GM12878 (cell line): ENCODE measurements around the gene WIPF1. TPM values are rescaled to one million over a fixed set of nuclear protein-coding genes. Genes with fewer than 3 reads are reported as not detected.

Experiments
- ATAC-seq: fragments of 200-7000 bp; cut with Tn5 transposase; 3 replicates; pipeline ENCODE4 v1.9.1; 2020; ENCODE audit warnings: mild to moderate bottlenecking, moderate library complexity
- BruUV-seq: library from RNA; stranded (reverse); fragments of 400-500 nt; replicated peaks from 2 replicates; lab custom pipeline; 2021; lab: Mats Ljungman, UMichigan
- CTCF ChIA-PET: fragments of 300-600 bp; sonication (Branson Sonifier 250); formaldehyde crosslinking; extraction: SDS; loops from one replicate; lab custom pipeline; 2021; ENCODE audit warnings: inconsistent platforms; lab: Yijun Ruan, JAX
- POLR2A ChIA-PET: fragments of 350-600 bp; formaldehyde crosslinking; extraction: SDS; loops from one replicate; lab custom pipeline; 2021; ENCODE audit warnings: inconsistent platforms; lab: Charles Lee
- RAD21 ChIA-PET: fragments of 300-600 bp; sonication (Branson Sonifier 250); formaldehyde crosslinking; loops from one replicate; lab custom pipeline; 2023; ENCODE audit warnings: antibody characterized with exemption; ENCODE audit not compliant: unreplicated experiment; lab: Charles Lee
- SMC1A ChIA-PET: fragments of 300-600 bp; sonication (Branson Sonifier 250); formaldehyde crosslinking; loops from one replicate; lab custom pipeline; 2023; ENCODE audit not compliant: unreplicated experiment, uncharacterized antibody; lab: Charles Lee
- DNase-seq: peaks from one replicate; pipeline ENCODE4 v3.0.0-alpha.2; 2011; ENCODE audit warnings: low read depth, low spot score
- FAIRE-seq: peaks from 3 replicates; lab custom pipeline; 2011; peaks lifted over from hg19 to GRCh38; lab: Jason Lieb, UNC
- H2AFZ ChIP-seq: 2 replicates; pipeline ENCODE4 v1.6.0; 2011; ENCODE audit warnings: low read depth, low read length, control low read depth; ENCODE audit not compliant: control insufficient read depth
- H3K27ac ChIP-seq: 2 replicates; pipeline ENCODE4 v1.5.1; 2011; ENCODE audit warnings: control low read depth; ENCODE audit not compliant: control insufficient read depth, insufficient read depth
- H3K27me3 ChIP-seq, 2 experiments: replicated peaks in 1 of 2; 2 replicates each; pipeline versions ENCODE4 v1.6.0 to v1.6.1; 2011; ENCODE audit warnings: low read length in 1 of 2; ENCODE audit not compliant: control insufficient read depth in 2 of 2, insufficient read depth in 2 of 2
- H3K36me3 ChIP-seq, 2 experiments: 2 replicates each; pipeline ENCODE4 v1.5.1; 2011; ENCODE audit warnings: low read length in 1 of 2; ENCODE audit not compliant: control insufficient read depth in 2 of 2, insufficient read depth in 2 of 2
- H3K4me1 ChIP-seq: 2 replicates; pipeline ENCODE4 v1.6.1; 2011; ENCODE audit warnings: mild to moderate bottlenecking, low read length, moderate library complexity, mixed read lengths; ENCODE audit not compliant: control insufficient read depth, insufficient read depth
- H3K4me2 ChIP-seq: 2 replicates; pipeline ENCODE4 v1.6.0; 2011; ENCODE audit warnings: control low read depth; ENCODE audit not compliant: control insufficient read depth, insufficient read depth
- H3K4me3 ChIP-seq: fragments of 200-600 bp; sonication (generic); 2 replicates; pipeline ENCODE4 v1.5.1; 2016
- H3K79me2 ChIP-seq: 2 replicates; pipeline ENCODE4 v1.6.0; 2011; ENCODE audit warnings: low read length; ENCODE audit not compliant: control insufficient read depth, insufficient read depth
- H3K9ac ChIP-seq: 2 replicates; pipeline ENCODE4 v1.8.0; 2011; ENCODE audit warnings: low read length, control low read depth, mixed read lengths; ENCODE audit not compliant: control insufficient read depth, insufficient read depth
- H3K9me3 ChIP-seq: replicated peaks from 3 replicates; pipeline ENCODE4 v1.5.1; 2011; ENCODE audit warnings: mild to moderate bottlenecking, low read length; ENCODE audit not compliant: control insufficient read depth, insufficient read depth
- H4K20me1 ChIP-seq: 2 replicates; pipeline ENCODE4 v1.6.0; 2011; ENCODE audit not compliant: control insufficient read depth, insufficient read depth
- EGR1 ChIP-seq, 2 experiments: IDR thresholded peaks; 1 replicate in 1 of 2; 2 replicates in 1 of 2; pipeline ENCODE4 v1.6.1; 2011 to 2012; ENCODE audit warnings: low read depth in 2 of 2, low read length in 2 of 2, borderline replicate concordance in 1 of 2, mild to moderate bottlenecking in 1 of 2, moderate library complexity in 1 of 2
- ETV6 ChIP-seq, 2 experiments: fragments of 450-650 bp in 1 of 2; IDR thresholded peaks in 1 of 2; conservative IDR thresholded peaks in 1 of 2; 2 replicates each; pipeline ENCODE4 v1.6.1; 2014; ENCODE audit warnings: antibody characterized with exemption in 1 of 2, borderline replicate concordance in 1 of 2, low read depth in 1 of 2, mild to moderate bottlenecking in 1 of 2, moderate library complexity in 1 of 2
- FOXM1 ChIP-seq: IDR thresholded peaks from 2 replicates; pipeline ENCODE4 v1.6.1; 2012; ENCODE audit warnings: low read depth, mild to moderate bottlenecking, inconsistent platforms, low read length, moderate library complexity
- HDAC6 ChIP-seq: fragments of 200-600 bp; sonication (generic); IDR thresholded peaks from one replicate; pipeline ENCODE4 v1.8.0; 2017; ENCODE audit warnings: antibody characterized with exemption; ENCODE audit not compliant: unreplicated experiment
- IRF4 ChIP-seq: IDR thresholded peaks from 2 replicates; pipeline ENCODE4 v1.6.1; 2011; ENCODE audit warnings: low read depth, low read length
- MTA2 ChIP-seq: fragments of 450-650 bp; IDR thresholded peaks from 2 replicates; pipeline ENCODE4 v1.6.1; 2016; ENCODE audit warnings: low read depth, mild to moderate bottlenecking, moderate library complexity
- SMAD1 ChIP-seq: fragments of 450-650 bp; IDR thresholded peaks from 2 replicates; pipeline ENCODE4 v1.6.1; 2018; ENCODE audit warnings: mild to moderate bottlenecking, low read depth; ENCODE audit not compliant: partially characterized antibody
- ZBED1 ChIP-seq: IDR thresholded peaks from 2 replicates; pipeline ENCODE4 v1.6.1; 2016; ENCODE audit warnings: borderline replicate concordance
- ZNF217 ChIP-seq: fragments of 450-650 bp; IDR thresholded peaks from 2 replicates; pipeline ENCODE4 v1.6.1; 2017; ENCODE audit warnings: antibody characterized with exemption, mild to moderate bottlenecking
- ZNF24 ChIP-seq: fragments of 450-650 bp; IDR thresholded peaks from 2 replicates; pipeline ENCODE4 v1.6.1; 2017; ENCODE audit warnings: antibody characterized with exemption, mild to moderate bottlenecking
- whole genome bisulfite sequencing: methylation state at CpG from one replicate; pipeline ENCODE4 v1.1.6; 2016; ENCODE audit warnings: low lambda C conversion rate; ENCODE audit not compliant: insufficient replicate concordance, insufficient coverage; ENCODE audit errors: missing lambda C conversion rate; 5-methylcytosine and 5-hydroxymethylcytosine counted together
- in situ Hi-C: fragments of 300-500 bp; cut with MboI; formaldehyde crosslinking; loops from 9 replicates; pipeline ENCODE4 v1.14.3; 2018; ENCODE audit warnings: mixed read lengths
- intact Hi-C: fragments of 100-400 bp; cut with micrococcal nuclease; formaldehyde crosslinking; loops from one replicate; pipeline ENCODE4 v1.14.2; 2022; ENCODE audit not compliant: unreplicated experiment
- polyA plus RNA-seq, 11 experiments: library from polyadenylated mRNA; depleted of rRNA in 4 of 11; unstranded in 6 of 11; stranded (reverse) in 5 of 11; fragments of >200 nt; fragmentation: Nextera tagmentation in 4 of 11; fragmentation: Illumina TruSeq in 1 of 11; extraction: Ambion mirVana in 4 of 11; extraction: Trizol in 1 of 11; gene quantifications; 1 replicate in 1 of 11; 2 replicates in 10 of 11; pipeline versions ENCODE4 v1.2.1 to v1.2.3, GENCODE V29; 2011 to 2016; ENCODE audit warnings: inconsistent platforms in 2 of 11, missing spikeins in 2 of 11, low read depth in 1 of 11
- total RNA-seq, 4 experiments: library from RNA; depleted of rRNA in 3 of 4; stranded (reverse); fragments of >200 nt in 3 of 4; fragmentation: Illumina TruSeq in 1 of 4; extraction: Trizol in 1 of 4; gene quantifications; 2 replicates each; pipeline versions ENCODE4 v1.2.1 to v1.2.3, GENCODE V29; 2013 to 2021
- TF ChIP-seq, protein P1 (sequence below): IDR thresholded peaks from 2 replicates; pipeline ENCODE4 v1.6.1; 2012; ENCODE audit warnings: low read depth, low read length, improper control_type of control experiment

The WIPF1 gene
- total and polyA plus RNA-seq, 10 of the 15 experiments (the other 5 are each of a cell fraction or from before 2014, with no cell fraction given): 23.1 to 188 (median 68.9) TPM

DNA sequence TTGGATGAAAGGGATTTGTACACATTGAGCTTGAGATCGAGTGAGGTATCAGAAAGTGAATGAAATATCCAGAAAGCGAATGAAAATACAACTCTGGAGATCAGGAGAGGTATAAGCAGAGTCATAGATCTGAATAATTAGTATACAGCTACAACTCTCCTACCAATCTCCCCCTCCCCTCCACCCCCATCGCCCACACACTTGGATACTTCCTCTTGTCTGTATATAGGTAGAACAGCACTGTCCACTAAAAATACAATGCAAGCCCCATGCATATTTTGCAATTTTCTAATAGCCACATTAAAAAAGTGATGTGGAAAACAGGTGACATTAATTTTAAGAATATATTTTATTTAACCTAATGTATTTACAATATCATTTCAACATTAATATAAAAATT, 23.7 kb upstream of the WIPF1 start:
- SMC1A ChIA-PET: interaction anchor here (0.6 to 31.8 kb wide), 6 partner anchors 9 to 62 kb away, joined by 3 to 512 read pairs (median 4); partner anchors contain the start of gene WIPF1

DNA sequence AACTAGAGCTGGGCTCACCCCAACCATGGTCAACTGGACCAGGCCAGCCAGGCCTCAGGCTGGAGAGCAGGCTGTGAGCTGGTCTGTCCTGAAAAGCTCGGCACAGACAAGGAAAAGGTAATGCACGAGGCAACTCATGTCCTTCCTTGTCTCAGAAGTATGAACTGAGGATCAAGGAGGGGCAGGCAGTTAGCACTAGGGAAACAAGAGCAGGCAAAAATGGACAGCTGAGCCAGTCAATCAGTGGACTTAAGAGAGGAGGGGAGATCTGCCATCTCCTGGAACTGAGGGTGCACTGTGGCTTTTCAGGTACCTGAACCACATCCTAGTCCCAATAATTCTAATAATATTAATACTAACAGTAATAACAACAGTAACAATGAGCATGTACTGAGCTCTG, 20.6 kb upstream of the WIPF1 start:
- DNase-seq: no peak
- no peaks in the 10 kb centered on the region for H3K9me3 ChIP-seq
- FAIRE-seq: no peak
- SMC1A ChIA-PET: interaction anchor here (0.8 to 31.8 kb wide), 3 partner anchors 12 to 68 kb away, joined by 3 to 512 read pairs (median 457); partner anchors contain the start of gene WIPF1
- no peak overlapping the region for H3K9ac ChIP-seq
- CTCF ChIA-PET: interaction anchor here (0.7 to 31.2 kb wide), 5 partner anchors 12 to 66 kb away, joined by 3 to 534 read pairs (median 5); no protein-coding TSS in a partner anchor
- intact Hi-C loops: no loop called here
- H4K20me1 ChIP-seq: no peaks in the 10 kb centered on the region
- H3K79me2 ChIP-seq: no peaks in the 10 kb centered on the region; the same call in none of the 2 replicates
- POLR2A ChIA-PET: interaction anchor here (0.6 to 1.3 kb wide), 4 partner anchors 12 to 223 kb away, joined by 3 to 11 read pairs (median 6); partner anchors contain the start of gene SCRN3
- no peak; the same call in 2 of the 3 replicates for ATAC-seq
- H3K36me3 ChIP-seq: no peaks in the 10 kb centered on the region; a peak in 1 of 4 replicates
- WGBS: 98% methylated on average over 2 of the region's 2 CpGs
- no peaks in the 10 kb centered on the region for H3K27me3 ChIP-seq
- H3K4me2 ChIP-seq: peak overlapping the region; percentile 41; the same call in 1 of the 2 replicates
- H2AFZ ChIP-seq: no peak overlapping the region
- peaks cover 23% of the 10 kb centered on the region for H3K4me1 ChIP-seq
- H3K4me3 ChIP-seq: no peak overlapping the region
- no TSS peak for BruUV-seq
- no peak overlapping the region for H3K27ac ChIP-seq
- RAD21 ChIA-PET: interaction anchor here (0.8 to 16.5 kb wide), 4 partner anchors 10 to 22 kb away, joined by 3 to 292 read pairs (median 4); partner anchors contain the start of gene WIPF1
- in situ Hi-C loops: no loop called here
- no peak for TF ChIP-seq MTA2
- TF ChIP-seq, protein P1, sequence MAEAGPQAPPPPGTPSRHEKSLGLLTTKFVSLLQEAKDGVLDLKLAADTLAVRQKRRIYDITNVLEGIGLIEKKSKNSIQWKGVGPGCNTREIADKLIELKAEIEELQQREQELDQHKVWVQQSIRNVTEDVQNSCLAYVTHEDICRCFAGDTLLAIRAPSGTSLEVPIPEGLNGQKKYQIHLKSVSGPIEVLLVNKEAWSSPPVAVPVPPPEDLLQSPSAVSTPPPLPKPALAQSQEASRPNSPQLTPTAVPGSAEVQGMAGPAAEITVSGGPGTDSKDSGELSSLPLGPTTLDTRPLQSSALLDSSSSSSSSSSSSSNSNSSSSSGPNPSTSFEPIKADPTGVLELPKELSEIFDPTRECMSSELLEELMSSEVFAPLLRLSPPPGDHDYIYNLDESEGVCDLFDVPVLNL: no peak
- TF ChIP-seq IRF4: no peak
- no peak for TF ChIP-seq ETV6 (conservative IDR thresholded peaks at IDR 0.05 in 1 of 2, IDR thresholded peaks at IDR 0.05 in 1 of 2; ENCODE audit: borderline replicate concordance in 1 of 2, low read depth in 1 of 2)
- no peak for TF ChIP-seq FOXM1
- TF ChIP-seq HDAC6: no peak
- TF ChIP-seq ZBED1: no peak
- no peak for TF ChIP-seq SMAD1
- no peak for TF ChIP-seq ZNF217

More for the DNA sequence above, 23.7 kb upstream of the WIPF1 start:
- Histone ChIP-seq H2AFZ (no peak overlapping the region), H3K79me2 (no peaks in the 10 kb centered on the region; the same call in none of the 2 replicates), H4K20me1 (no peaks in the 10 kb centered on the region), H3K36me3 (peaks cover 1 to 2% of the 10 kb centered on the region in 2 experiments; a peak in 1 of 4 replicates), H3K4me3 (no peak overlapping the region), H3K4me1 (peaks cover 12% of the 10 kb centered on the region), H3K27ac (no peak overlapping the region), H3K9me3 (no peaks in the 10 kb centered on the region), H3K27me3 (no peaks in the 10 kb centered on the region), H3K9ac (no peak overlapping the region), H3K4me2 (no peak overlapping the region)
- TF ChIP-seq ZNF24 (no peak), EGR1 (IDR thresholded peaks at IDR 0.05; ENCODE audit: borderline replicate concordance in 1 of 2, low read depth in 2 of 2, low read length in 2 of 2) (peak in 1 of 2 experiments; percentile 36; a peak in 1 of 3 replicates)
- CTCF ChIA-PET: interaction anchor here (0.9 to 1.2 kb wide), 4 partner anchors 9 to 62 kb away, joined by 3 to 5 read pairs (median 3); no protein-coding TSS in a partner anchor
- RAD21 ChIA-PET: interaction anchor here (0.9 to 1.5 kb wide), 4 partner anchors 11 to 26 kb away, joined by 3 to 4 read pairs (median 4); no protein-coding TSS in a partner anchor
- ATAC-seq (0 out of 3 replicates have a peak, but pooled peaks have one; percentile 11), DNase-seq (no peak), FAIRE-seq (no peak)
- POLR2A ChIA-PET: interaction anchor here (1.4 to 2.2 kb wide), 2 partner anchors 11 to 13 kb away, joined by 6 to 8 read pairs; no protein-coding TSS in a partner anchor
- BruUV-seq: no TSS peak
- in situ Hi-C loops: no loop called here
- WGBS: 75% methylated on average over 3 of the region's 3 CpGs
- intact Hi-C loops: no loop called here
